ENCODE results near the gene IL26.
A peak's percentile ranks its signal among the peaks of the same experiment; 100 is the strongest.

Gene IL26, protein sequence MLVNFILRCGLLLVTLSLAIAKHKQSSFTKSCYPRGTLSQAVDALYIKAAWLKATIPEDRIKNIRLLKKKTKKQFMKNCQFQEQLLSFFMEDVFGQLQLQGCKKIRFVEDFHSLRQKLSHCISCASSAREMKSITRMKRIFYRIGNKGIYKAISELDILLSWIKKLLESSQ

DNA sequence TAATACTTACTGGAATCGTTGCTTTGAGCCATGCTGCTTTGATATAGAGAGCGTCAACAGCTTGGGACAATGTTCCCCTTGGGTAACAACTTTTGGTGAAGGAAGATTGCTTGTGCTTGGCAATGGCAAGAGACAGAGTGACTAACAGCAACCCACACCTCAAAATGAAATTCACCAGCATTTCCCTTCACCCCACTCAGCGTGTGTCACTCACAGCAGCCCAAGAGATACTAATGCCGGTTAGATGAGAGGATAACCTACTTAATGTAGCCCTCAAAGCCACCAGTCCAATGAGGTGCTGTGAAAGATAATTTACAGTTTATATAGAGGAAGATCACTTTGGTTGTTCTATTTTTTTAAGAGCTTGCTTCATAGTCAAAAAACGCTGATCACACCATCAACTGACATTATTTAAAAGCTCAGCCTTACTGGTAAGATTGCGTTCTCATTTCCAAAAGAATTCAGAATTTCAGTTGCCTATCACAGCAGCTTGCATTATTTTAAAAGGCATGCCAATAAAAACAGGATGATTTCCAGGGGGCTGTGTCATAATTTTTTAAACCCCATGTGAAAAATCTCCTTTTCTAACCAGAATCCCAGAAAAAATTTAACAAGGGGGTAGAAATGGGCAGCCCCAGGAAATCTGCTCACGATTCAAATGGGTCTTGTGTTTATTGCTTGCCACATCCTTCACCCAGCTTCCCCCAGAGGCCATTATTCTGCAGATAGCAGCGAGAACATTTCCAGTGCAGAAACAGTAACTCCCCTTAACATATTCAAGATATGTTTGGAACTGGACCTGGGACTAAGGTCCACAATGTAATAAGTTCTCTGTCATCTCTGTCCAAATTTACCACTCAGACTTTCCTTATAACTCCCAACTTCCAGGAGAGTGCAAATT, at the start of gene IL26:
Gene IL26 (minus strand): TSS at position 235 of the 901 bp plus-strand sequence. CDS start 54 bp downstream, at position 181.
- DNase-seq: peak; percentile 27

DNA sequence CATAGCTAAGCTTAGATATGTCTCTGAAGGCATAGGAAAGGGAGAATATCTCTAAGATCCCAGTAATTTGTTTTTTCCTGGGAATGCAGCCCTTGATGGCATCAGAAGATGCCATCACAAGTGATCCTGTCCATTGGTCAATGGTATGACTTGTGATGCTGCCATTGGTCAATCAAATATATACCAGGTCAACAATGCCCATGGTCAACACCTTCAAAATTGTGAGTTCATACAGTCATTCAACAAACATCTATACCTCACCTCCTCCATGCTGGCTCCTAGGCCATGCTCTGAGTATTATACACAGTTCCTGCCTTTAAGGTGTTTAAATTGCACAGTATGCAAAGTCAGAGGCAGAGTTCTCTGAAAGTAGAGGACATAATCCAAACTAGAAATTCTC, 47.1 kb upstream of the IL26 start:
- no peak for DNase-seq

DNA sequence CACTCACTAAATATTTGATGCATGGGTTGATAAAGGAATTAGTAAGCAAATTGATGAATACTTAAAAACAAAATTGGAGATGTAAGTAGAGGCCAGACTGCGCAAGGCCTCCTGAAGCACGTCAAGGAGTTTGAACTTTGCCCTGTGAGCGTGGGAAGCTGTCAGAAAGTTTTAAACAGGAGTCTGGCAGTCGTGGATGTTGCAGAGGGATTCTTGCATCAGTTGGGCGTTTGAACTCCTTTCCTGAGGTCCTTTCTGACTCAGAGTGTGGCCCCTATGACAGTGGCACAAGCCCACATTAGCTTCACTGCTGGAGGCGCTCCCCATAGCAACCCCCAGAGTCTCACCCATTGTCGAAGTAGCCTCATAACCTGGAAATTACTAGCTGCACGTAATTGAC, 45.7 kb upstream of the IL26 start:
- DNase-seq: no peak

DNA sequence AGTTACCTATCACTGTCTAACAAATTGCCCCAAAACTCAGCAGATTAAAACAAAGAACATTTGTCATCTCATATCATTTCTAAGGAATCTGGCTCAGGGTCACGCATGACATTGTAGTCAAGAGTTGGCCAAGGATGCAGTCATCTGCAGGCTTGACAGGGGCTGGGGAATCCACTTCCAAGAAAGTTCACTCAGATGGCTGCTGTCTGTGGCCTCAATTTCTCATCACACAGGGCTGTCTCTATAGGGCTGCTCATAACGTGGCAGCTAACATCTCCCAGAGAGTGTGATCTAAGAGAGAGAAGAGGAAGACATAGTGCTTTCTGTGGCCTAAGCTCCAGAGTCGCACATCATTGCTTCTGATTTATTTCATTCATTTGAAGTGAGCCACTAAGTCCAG, 44.7 kb upstream of the IL26 start:
- no peak for DNase-seq

DNA sequence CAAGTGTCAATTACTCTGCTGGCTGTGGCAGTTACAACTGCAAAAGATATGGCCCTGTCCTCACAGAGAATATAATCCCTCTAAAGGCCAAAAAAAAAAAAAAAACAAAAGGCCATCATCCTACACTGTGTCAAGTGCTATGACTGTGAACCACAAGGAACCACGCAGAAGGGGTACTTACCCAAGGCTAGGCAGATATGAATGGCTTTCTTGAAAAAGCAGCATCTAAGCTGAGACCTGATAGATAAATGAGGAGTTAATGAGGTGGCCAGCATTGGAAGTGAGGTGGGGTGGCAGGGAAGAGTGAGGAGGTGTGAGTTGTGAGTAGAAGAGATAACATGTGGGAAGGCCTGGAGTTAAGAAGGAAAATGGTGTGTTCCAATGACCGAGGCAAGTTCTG, 44.2 kb upstream of the IL26 start:
- no peak for DNase-seq

DNA sequence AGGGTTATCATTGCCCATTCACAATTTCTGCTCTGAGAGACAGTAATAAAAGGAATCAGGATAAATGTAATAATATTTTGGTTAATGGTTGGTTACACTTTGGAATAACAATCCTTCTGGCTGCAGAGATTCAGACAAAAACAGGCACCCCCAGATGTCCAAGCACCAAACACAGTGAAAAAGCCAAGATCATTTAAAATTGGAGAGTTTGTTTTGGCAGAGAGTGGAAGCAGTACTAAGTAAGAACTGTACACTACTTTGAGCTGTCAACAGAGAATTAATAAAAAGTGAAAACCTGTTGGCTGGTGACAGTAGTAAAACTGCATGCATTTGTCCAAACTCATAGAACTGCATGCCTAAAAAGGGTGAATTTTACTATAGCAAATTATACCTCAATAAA, 43.4 kb upstream of the IL26 start:
- DNase-seq: no peak

DNA sequence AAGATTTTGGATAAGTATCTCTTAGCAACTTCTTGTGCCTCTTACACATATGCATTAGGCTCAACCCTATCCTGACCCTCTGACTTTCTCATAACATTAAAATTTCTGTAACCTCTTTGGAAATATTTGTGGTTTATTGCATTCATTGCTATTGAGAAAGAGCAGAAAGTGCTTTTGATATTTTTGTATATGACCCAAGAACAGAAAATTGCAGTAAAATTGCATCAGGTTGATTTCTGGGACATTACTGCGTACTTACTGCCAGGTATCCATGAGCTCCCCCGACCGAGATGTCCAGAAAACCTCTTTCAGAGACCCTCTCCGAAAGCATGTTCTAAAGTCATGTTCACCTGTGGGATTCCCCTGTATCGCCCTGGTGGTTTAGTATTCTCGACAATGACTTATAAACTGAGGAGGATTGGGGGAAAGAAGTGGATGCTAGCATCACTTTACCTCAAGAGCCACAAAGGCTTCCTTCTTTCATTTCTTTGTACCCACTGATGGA, 42.3 kb upstream of the IL26 start:
- DNase-seq: peak; percentile 97

DNA sequence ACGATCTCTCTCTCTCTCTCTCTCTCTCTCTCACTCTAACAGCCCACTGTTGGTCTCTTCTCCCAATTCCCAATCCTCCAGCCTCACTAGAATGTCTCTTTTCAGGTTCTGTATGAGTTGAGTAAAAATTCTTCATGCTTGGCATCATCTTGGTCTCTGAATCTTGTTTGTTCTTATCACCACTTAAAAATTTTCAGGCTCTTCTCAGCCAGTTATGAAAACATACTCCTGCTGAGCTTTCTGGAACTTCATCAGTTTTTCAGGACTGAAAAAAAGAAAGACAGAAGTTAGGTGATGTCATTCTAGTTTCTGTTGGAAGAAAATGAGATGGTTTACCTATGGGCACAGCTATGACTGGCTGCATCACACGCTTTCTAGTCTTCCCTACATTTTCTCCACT, 39.2 kb upstream of the IL26 start:
- peak; percentile 88 for DNase-seq

DNA sequence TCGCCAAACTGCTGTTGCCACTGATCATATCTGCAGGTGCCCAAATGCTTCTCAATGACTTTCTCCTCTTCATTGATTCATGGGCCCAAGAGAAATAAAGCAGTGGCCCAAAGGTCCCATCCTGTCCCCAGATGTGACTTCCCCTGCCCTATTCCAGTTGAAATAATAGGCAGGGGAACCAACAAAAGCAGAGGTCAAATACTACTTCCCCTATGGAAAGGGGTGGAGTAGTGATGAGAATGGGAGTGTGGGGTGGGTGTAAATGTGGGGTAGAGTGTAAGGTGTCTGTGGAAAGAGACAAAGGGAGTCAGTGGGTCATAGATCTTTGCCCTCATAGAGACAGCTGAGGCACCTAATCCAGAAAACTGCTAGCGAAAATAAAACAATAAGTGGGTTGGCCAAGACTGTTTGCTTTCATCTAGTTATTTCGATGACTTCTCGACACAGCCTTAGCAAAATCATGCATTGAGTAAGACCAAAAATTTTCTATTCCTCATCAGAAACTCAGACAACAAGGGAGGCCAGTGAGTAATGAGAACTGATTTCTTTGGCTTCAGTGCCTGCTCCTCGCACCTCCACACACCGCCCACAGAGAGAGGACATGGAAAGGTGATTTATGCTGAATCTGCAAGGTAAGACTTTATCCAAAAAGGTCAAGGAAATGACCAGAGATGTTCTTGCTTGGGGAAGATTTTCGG, 38.7 kb upstream of the IL26 start:
- peak; percentile 44 for DNase-seq

DNA sequence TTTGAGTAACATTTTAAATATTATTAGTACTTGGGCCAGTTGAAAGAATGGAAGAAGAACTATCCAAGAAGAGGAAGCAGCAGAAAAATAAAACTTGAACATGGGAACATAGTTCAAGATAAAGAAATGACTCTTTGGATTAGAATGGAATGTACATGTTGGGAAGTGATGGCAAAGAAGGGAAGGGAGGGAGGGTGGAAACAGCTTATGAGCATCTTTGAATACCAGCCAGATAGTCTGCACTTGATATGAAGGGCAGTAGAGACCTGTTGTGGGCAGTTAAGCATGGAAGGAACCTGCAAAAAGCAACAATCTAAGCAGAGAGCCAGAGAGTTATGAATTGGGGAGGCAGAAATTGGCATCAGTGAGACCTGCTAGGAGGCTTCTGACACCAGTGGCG, 37.8 kb upstream of the IL26 start:
- DNase-seq: peak; percentile 65

DNA sequence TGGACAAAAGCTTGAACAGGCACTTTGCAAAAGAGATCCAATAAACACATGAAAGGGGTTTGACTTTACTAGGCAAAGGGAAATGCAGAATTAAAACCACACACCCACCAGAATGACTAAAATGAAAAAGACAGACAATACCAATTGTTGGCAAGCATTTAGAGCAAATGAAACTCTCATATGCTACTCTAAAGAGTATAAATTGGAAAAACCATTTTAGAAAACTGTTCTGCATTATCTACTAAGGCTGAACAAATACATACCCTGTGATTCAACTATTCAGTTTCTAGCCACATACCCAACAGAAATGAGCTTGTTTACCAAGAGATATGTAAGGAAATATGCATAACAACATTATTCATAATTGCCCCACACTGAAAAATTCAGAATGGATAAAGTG, 36.3 kb upstream of the IL26 start:
- DNase-seq: no peak

DNA sequence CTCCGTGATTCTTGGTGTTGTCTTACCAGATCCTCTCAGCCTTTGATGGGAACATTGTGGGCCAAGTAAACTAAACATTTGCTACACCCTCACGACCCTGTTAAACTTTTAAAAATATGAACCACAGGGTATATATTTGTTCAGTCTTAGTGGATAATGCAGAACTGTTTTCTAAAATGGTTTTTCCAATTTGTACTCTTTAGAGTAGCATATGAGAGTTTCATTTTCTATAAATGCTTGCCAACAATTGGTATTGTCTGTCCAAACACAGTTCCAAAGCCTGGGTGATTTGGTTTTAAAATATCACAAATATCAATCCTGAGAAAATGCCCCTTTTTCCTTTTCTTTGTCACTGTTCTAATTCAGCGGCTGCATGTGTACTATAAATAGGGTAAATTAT, 34.5 kb upstream of the IL26 start:
- DNase-seq: no peak

DNA sequence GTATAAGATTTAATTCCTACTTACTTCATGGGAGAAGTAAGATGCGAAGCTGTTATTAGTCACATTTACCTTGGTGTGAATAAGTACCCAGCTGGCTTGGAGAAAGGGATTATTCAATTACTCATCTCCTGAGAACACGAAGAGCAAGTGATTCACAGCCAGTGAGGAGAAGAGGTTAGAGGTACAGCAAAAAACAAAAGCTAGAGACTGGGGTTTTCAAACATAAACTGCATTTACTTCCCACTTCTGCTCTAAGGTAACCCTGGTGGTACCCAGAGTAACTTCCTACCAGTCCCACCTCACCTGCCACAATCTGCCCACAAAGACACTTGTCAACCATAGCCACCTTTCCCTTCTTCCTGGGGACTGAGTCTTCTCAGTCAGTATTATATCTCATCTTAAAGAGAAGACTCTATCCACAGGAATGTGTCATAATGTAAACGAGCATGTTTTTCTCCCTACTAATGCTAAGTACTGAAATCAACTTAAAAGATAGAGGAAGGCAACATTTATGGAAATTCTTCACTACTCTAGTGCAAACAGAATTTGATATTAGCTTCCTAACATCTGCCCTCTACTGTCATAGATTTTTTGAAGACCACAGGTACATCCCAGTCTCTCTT, 33.8 kb upstream of the IL26 start:
- DNase-seq: peak; percentile 80

DNA sequence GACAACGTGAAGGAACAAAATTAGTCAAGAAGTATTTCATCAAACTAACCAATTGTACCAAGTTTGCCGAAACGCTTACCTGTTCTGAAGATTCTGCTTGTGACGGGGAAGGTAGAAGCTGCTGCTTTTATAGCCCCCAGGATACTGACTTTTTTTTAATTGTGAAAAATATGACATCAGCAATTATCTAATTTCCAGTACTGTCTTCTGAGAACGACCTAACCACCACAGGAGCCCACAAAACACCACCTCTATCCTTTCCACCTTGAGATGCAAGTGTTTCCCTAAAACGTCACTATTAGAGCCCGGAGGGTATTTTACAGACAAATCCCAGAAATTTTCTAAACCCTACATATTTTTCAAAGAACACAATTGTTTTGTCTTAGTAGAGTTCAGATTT, 27.9 kb upstream of the IL26 start, which contains the start of gene IL22:
Gene IL22 (minus strand): TSS at position 101 of the 400 bp plus-strand sequence. CDS start 156 bp downstream, outside the sequence.
- no peak for DNase-seq

DNA sequence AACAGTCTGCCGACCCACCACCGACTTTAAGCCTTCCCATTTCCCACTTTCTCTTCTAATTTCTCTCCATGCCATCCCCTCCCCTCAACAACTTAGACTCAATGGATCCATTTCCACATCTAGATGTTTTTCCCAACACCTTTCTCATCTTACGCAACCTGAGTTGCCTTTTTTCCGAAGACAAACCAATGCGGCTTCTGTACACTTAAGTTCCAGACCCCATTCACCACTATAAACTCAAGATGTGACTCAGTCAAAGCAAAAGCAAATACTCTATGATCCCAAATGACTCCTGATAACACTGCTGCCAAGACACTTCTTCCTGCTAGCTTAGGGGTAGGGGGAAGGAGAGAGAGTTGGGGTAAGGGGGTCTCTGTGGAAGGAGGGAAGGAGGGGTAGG, 26.5 kb upstream of the IL26 start:
- DNase-seq: no peak

DNA sequence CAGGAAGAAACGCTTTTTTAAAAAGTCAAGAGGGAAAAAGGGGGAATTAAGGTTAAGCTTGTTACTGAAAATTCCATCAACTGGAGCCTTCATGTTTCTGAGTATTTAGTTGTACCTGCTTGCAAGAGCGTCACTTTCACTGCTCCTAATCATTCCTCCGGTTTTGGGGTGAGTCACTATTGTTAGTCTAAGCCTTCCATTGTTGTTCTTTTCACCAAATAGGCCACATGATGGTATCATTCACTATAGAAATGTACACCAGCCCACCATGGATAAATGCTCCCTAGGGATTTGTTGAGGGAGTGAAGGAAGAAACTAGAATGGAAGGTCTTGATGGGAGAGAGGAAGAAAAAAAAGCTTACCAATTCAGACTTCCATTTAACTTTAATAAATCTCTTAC, 24.8 kb upstream of the IL26 start:
- DNase-seq: no peak

DNA sequence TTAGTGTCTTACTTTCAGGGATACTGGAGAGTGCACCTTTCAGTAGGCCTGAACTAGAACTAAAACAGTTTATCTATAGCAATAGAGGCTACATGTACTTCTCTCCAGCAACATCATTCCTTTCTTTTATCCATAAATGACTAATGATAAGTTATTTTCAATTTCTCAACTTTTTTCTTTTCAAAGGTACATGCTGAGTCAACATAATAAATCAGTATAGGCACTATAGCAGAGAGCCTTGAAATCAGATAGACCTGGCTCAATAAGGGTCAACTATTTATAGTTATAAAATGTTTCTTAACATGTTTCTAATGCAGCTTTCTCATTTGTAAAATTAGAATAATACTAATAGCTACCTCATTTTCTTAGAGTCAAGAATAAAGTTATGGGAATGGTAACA, 22.2 kb upstream of the IL26 start:
- DNase-seq: no peak

DNA sequence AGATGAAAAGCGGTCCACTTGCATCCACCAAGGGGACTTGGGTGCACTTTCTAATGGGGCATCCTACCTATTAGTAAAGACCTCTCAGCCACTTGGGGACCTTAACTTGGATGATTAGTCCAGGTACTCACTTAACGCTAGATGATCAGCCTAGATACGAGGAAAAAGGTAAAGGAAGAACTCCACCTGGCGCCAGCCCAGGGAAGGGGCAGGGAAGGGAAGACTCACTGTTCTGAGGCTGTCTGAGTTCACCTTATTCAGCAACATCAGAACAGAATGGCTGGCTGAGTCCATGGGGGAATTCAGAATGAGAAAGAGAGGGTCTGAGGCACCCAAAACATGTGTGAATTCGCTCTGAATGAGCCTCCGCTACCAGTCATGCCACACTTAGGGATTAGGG, 20.7 kb upstream of the IL26 start:
- no peak for DNase-seq

DNA sequence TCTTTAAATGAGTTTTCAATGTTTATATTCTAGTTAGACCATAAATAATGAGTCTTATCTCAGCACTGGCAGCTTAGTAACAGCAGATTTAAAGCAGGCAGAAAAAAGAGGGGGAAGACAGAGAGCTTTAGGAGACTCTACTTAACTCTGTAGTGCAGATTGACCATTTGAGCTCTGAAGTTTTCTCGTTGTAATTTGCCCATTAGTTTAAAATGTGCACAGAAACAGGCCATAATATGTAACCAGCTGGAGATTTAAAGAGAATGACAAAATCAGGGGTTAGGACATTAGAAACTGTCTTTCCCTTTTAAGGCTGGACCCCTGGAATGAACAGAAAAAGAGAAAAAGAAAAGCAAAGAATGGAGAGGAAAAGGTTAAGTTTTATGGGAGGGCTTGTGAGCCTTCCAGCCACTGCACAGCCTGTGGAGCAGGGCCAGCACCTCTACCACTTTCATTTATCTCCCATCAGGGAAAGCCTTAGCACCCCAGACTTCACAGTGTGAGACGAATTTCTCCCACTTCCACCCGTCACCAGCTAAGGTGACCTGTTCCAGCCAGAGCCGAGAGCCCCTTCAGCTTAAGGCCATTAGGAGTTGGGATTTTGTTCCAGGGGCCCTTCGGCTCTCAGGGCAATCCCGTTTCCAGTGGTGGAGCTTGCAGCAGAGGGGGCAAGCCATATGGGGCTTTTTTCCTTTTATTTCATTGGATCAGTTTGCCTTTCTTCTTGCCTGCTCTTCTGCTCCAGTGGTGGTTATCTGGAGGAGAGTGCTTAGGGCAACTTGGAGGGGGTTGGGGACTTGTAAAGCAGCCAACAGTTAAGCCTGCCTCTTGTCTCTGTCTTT, 19.8 kb upstream of the IL26 start:
- peak; percentile 64 for DNase-seq

DNA sequence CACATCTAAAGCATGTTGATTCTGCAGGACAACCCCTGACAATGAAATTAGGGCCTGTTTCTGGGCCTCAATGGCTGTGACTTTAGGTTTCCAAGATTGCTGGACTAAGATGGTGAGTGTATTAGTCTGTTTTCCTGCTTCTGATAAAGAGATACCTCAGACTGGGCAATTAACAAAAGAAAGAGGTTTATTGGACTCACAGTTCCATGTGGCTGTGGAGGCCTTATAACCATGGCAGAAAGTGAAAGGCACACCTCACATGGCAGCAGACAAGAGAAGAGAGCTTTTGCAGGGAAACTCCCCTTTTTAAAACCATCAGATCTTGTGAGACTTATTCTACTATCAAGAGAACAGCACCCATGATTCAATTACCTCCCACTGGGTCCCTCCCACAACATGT, 17.2 kb upstream of the IL26 start:
- no peak for DNase-seq

DNA sequence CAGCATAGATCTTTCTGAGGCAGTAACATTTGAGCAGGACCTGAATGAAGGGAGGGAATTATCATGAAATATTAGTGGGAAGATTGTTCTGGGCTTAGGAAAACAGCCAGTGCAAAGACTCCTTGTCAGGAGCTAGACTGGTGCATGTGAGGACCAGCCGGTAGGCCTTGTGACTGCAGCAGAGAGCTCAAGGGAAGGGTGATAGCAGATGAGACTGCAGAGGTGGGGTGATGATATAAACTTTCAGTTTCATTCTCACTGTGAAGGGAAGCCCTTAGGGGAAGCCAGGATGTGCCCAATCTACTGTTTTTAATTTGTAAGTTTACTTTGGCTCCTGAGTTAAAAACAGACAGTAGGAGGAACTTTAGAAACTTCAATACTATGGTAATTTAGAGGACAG, 15.4 kb upstream of the IL26 start:
- DNase-seq: no peak

DNA sequence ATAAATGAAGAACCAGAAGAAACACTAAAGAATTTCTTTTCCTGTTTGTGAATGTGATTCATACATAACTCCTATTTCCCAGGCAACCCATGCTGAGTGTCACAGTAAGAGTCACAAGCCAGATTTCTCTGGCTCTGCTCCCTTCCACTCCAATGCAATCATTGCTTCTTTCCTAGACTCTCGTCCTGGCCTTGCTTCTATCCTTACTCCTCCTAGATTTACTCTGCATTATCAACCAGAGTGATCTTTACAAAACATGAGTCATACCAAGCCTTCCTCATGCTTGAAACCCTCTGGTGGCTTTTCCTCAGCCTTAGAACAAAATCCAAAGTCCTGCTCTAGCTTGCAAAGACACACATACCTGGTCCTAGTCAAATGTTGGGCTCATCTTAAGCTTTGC, 14.5 kb upstream of the IL26 start:
- peak; percentile 87 for DNase-seq

Measured in fibroblast of upper back skin (primary cell).